GM18499 (cell line): ENCODE data around the gene TAF9B.
A peak's percentile ranks its signal among the peaks of the same experiment; 100 is the strongest.
"Not testable (repeated sequence)": the region's sequence is repeated elsewhere in the genome, so short reads cannot be mapped to it uniquely, and the experiment has no call there.

Experiments used
- ATAC-seq: cut with Tn5 transposase; IDR thresholded peaks from one replicate; pipeline ENCODE4 v1.9.1; 2021; ENCODE audit warnings: moderate number of reproducible peaks; ENCODE audit not compliant: insufficient read depth, unreplicated experiment

Gene TAF9B

GRCh38 chrX:78118628-78119027, 20.8 kb downstream of the TAF9B start:
- ATAC-seq, result no peak

- ATAC-seq, result no peak
Measured at GRCh38 chrX:78116766-78117165, 22.7 kb downstream of the TAF9B start.

- no peak for ATAC-seq
Measured at GRCh38 chrX:78116365-78116764, 23.1 kb downstream of the TAF9B start.

GRCh38 chrX:78111140-78111931, 28.1 kb downstream of the TAF9B start:
- no peak for ATAC-seq

- no peak for ATAC-seq
Measured at GRCh38 chrX:78109458-78109857, 30.0 kb downstream of the TAF9B start.

- ATAC-seq, result no peak
Measured at GRCh38 chrX:78106651-78106986, 32.8 kb downstream of the TAF9B start.

GRCh38 chrX:78105944-78106650, 33.4 kb downstream of the TAF9B start:
- no peak for ATAC-seq

- no peak for ATAC-seq
Measured at GRCh38 chrX:78104447-78105176, 34.8 kb downstream of the TAF9B start.

- peak; percentile 80 for ATAC-seq
Measured at GRCh38 chrX:78103623-78104446, 35.6 kb downstream of the TAF9B start, which contains the start of gene PGK1. Gene PGK1, plus strand, starts transcription at chrX:78104248. Its CDS starts 93 bp downstream, at chrX:78104341.

- ATAC-seq, result no peak
Measured at GRCh38 chrX:78103001-78103622, 36.3 kb downstream of the TAF9B start.

- no peak for ATAC-seq
Measured at GRCh38 chrX:78102091-78102490, 37.4 kb downstream of the TAF9B start.

- ATAC-seq, result no peak
Measured at GRCh38 chrX:78098108-78098507, 41.3 kb downstream of the TAF9B start.

- peak; percentile 57 for ATAC-seq
Measured at GRCh38 chrX:78092296-78092695, 47.2 kb downstream of the TAF9B start.

GRCh38 chrX:78081413-78081812, 58.0 kb downstream of the TAF9B start:
- ATAC-seq, result not testable (repeated sequence)
